Epithelial cell of esophagus (primary cell): Measurements from ENCODE around the gene DUSP23.

Experiments
- DNase-seq: peaks from one replicate; pipeline ENCODE4 v3.0.0; 2010; ENCODE audit warnings: low read depth
- H3K4me3 ChIP-seq: 2 replicates; pipeline ENCODE4 v1.5.1; 2011; ENCODE audit warnings: mild to moderate bottlenecking, low read length, control low read depth
- TF ChIP-seq, protein P1 (sequence below): IDR thresholded peaks from 2 replicates; pipeline ENCODE4 v1.5.1; 2011; ENCODE audit warnings: low read depth, mild to moderate bottlenecking, low read length, control low read depth, inconsistent platforms; ENCODE audit not compliant: insufficient read depth; ENCODE audit errors: missing control alignments

DUSP23 gene

DNA sequence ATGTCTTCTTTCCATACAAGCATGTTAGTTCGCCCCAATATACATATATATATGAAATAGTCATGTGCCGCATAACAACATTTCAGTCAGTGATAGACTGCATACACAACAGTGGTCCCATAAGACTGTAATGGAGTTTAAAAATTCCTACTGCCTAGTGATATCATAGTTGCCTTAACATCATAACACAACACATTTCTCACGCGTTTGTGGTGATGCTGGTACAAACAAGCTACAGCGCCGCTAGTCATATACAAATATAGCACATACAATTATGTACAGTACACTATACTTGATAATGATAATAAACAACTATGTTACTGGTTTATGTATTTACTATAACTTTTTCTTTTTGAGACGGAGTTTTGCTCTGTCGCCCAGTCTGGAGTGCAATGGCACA, 35.2 kb downstream of the DUSP23 start:
- TF ChIP-seq, protein P1, sequence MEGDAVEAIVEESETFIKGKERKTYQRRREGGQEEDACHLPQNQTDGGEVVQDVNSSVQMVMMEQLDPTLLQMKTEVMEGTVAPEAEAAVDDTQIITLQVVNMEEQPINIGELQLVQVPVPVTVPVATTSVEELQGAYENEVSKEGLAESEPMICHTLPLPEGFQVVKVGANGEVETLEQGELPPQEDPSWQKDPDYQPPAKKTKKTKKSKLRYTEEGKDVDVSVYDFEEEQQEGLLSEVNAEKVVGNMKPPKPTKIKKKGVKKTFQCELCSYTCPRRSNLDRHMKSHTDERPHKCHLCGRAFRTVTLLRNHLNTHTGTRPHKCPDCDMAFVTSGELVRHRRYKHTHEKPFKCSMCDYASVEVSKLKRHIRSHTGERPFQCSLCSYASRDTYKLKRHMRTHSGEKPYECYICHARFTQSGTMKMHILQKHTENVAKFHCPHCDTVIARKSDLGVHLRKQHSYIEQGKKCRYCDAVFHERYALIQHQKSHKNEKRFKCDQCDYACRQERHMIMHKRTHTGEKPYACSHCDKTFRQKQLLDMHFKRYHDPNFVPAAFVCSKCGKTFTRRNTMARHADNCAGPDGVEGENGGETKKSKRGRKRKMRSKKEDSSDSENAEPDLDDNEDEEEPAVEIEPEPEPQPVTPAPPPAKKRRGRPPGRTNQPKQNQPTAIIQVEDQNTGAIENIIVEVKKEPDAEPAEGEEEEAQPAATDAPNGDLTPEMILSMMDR = no peak
- no peak overlapping the region for H3K4me3 ChIP-seq
- no peak for DNase-seq

DNA sequence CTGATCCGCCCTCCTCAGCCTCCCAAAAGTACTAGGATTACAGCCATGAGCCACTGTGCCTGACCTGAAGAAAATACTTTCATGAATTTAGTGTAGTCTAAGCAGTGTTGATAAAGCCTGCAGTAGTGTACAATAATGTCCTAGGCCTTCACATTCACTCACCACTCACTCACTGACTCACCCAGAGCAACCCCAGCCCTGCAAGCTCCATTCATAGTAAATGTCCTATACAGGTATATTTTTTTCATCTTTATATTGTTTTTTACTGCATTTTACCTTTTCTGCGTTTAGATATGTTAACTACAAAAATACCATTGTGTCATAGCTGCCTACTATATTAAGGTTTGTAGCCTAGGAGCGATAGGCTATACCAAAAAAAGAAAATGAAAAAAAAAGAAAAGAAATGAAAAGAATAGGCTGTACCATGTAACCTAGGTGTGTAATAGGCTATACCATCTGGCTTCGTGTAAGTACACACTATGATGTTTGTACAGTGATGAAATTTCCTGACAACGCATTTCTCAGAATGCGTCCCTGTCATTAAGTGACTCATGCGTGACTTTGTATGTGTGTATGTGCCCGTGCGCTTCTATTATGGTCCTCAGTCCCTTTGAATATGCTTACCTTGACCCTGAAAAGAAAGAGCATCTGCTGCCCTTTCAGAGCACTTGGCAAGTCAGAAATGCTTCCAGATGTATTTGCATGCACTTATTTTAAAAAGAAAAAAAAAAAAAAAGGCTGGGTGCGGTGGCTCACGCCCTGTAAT, 36.7 kb downstream of the DUSP23 start:
- DNase-seq = peak; percentile 87
- no peak overlapping the region for H3K4me3 ChIP-seq
- TF ChIP-seq, protein P1 = no peak

DNA sequence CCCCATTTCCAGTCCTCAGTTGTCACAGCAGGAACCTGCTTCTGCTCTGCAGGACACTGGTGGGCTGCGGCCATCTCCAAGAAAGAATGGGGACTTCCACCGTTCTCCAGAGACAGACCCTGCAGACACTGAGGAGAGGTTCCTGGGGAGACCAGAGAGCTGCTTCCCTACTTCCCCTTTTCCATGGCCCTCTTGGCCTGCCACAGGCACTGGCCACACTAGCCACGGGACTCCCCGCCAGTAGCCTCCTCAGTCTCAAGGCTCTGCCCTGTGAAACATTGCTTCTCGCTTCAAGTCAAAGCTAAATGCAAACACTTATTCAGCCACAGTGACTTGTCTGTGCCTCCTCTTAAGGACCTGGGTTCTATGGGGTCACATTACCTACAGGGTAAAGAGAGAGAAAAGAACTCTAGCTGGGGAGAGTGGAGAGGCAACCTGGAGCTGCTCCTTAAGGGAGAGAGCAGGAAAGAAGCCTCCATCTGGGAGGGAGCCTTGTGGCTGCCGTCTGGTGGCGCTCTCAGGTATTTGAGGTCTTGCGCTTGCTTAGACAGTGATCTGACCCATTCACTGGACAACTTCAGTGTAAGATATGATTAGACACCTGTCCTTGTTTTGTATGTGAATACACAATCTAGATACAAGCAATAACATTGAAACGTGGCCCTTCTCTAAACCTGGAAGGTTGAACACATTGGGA, 40.6 kb downstream of the DUSP23 start:
- peak; percentile 66 for DNase-seq
- H3K4me3 ChIP-seq = no peak overlapping the region
- TF ChIP-seq, protein P1 = peak; percentile 76

DNA sequence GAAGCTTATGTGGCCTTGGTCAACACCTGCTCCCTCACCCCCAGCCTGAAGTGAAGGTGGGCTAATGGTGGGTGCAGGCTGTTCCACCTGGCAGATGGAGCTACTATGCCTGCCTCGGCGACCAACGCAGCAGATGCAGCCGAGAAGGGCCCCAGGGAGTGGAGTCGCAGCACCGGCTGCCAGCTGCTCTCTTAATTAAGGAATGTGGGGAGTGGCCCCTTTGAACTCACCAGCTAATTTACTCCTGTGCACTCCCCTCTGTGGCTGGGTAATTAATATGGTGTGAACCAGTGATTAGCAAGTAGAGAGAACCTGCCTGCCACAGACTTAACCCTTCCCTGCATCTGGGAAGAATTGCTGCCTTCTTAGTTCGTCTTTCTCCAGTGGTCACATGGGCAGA, 42.6 kb downstream of the DUSP23 start:
- TF ChIP-seq, protein P1 = no peak
- DNase-seq = no peak
- H3K4me3 ChIP-seq = no peak overlapping the region

DNA sequence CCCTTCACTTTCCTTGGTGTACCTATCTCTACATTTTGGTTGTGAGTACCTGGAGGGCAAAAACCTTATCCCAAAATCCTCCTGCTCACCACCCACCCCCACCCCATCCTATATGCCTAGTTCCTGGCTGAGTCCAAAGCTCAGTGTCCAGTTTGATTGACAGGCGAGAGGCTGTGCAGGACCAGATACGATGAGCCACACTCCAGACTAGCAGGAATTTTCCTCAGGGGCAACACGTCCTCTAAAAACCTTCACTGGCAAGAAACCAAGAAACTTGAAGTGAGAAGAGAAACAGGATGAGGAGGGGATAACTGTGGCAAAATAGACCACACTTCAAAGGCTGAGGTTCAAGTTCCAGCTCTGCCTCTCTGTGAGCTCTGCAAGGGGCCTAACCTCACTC, 44.8 kb downstream of the DUSP23 start:
- no peak for DNase-seq
- TF ChIP-seq, protein P1 = no peak
- no peak overlapping the region for H3K4me3 ChIP-seq

DNA sequence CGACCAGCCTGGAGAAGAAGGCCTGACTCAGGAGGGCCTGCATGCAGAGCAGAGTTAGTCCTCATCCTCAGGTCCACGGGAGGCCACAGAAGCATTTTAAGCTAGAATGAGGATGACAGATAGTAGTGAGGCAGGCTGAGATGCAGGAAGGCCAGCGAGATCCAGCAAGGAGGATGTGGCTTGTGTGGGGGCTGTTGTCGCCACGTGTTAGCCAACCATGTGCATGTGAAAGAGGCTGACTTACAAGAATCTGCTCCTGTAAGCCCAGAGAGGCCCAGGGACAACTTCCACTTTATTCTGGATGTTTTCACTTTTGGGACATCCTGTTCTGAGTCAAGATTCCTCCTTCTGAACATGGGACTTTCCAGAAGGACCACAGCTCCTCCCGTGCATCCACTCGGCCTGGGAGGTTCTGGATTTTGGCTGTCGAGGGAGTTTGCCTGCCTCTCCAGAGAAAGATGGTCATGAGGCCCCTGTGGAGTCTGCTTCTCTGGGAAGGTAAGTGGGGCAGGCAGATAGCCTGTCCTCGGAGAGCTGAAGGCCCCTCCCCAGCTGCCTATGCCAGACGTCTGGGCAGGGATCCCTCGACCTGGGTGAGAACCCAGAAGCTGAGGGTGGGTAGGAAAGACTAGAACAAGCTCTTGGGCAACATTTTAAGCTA, 45.8 kb downstream of the DUSP23 start, which contains the start of gene SLAMF8:
Gene SLAMF8 (plus strand): TSS at position 433 of the 661 bp plus-strand sequence. CDS start 26 bp downstream, at position 459.
- no peak within 1 kb of the TSS for H3K4me3 ChIP-seq
- TF ChIP-seq, protein P1 = no peak
- DNase-seq = no peak
